Stimulated activated CD8-positive, alpha-beta memory T cell treated with anti-CD3 and anti-CD28 coated beads, Interleukin-12 subunit alpha, Interleukin-12 subunit beta, amount 100 ng/mL, for 24 hours (primary cell): ENCODE measurements around the gene MMP17.

Experiments used
- DNase-seq: peaks from one replicate; pipeline ENCODE4 v3.0.0-alpha.2; 2020; ENCODE audit errors: extremely low read depth

The MMP17 gene

DNA sequence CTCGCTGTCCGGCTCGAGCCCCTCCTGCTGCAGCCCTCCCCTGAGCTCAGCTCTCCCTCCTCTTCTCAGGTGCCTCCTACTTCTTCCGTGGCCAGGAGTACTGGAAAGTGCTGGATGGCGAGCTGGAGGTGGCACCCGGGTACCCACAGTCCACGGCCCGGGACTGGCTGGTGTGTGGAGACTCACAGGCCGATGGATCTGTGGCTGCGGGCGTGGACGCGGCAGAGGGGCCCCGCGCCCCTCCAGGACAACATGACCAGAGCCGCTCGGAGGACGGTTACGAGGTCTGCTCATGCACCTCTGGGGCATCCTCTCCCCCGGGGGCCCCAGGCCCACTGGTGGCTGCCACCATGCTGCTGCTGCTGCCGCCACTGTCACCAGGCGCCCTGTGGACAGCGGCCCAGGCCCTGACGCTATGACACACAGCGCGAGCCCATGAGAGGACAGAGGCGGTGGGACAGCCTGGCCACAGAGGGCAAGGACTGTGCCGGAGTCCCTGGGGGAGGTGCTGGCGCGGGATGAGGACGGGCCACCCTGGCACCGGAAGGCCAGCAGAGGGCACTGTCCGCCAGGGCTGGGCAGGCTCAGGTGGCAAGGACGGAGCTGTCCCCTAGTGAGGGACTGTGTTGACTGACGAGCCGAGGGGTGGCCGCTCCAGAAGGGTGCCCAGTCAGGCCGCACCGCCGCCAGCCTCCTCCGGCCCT, 22.8 kb downstream of the MMP17 start:
- no peak for DNase-seq

DNA sequence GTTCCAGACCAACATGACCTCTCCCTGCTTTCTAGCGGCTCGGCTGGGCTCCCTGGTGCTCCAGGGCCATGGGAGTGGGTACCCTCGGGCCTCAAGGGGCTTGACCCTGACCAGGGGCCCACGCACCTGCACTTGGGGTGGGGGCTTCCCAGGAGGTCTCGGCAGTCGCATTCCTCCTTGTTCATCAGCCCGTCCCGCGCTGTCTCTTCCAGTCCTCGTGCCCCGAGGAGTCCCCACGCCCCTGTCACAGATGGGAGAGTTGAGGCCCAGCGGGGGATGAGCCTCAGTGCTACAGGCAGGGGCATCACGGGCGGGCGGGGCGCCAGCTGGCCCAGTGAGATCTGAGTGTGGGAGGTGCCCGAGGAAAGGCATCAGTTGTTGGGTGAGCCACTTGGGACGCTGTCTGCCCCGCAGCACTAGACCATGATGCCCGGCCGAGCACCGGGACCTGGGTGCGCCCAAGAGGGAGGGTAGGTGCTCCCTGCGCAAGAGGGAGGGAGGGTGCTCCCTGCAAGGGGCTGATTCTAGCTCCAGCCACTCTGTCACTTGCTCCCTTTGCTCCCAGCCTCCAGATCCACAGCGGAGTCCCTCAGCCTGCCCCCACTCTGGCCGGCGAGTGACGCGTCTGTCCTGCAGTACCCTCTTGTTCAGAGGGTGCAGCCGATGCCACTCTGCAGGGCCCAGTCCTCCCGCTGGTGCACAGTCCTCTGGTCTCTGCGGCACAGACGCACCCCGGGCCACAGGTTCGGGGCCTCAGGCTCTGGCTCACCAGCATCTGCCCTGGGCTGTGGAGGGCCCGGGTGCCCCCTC, 23.8 kb downstream of the MMP17 start:
- DNase-seq = no peak

GRCh38 chr12:131852551-131853299, 24.5 kb downstream of the MMP17 start:
- DNase-seq = no peak

DNA sequence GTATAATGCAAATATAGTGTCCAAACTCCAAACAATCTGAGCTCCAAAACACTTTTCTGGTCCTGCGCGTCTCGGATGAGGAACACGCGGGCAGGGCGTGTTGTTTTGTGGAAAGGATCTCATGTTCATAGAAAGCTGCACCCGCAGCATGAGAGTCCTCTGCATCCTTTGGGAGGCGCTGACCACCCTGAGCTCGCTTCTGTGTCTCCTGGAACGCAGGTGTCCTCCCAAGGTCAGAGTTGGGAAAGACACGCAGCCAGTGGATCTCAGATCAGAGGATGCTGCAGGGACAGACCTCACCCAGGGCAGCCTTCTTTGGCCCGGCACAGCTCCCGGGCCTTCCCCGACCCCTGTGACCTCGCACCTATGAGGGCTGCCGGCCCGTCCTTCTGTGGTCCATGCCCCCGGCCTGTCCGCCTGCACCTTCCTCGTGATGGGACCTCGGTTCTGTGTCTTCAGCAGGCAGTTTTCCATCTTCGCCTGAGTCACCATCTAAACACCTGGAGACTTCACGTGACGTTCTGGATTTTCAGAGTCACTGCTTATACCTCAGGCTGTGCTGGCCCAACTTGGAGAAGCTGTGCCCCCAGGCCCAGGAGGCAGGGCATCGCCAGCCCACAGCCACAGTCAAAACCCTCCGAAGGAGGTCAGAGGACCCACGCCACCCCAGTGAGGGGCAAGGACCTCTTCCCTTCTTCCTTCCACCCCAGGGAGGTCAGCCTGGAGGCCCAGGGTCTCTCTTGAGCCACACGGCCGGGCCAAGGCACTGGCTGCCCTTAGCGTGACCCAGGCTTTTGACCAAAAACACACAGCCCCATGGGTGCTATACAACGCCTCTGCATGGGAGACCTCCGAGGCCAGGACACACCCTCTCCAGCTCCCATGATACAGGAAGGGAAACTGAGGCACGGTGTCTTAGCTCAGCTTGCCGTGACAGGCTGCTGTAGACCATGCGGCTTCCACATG, 25.9 kb downstream of the MMP17 start:
- no peak for DNase-seq

GRCh38 chr12:131854861-131855476, 26.8 kb downstream of the MMP17 start:
- no peak for DNase-seq

- no peak for DNase-seq
Measured at GRCh38 chr12:131855521-131856142, 27.4 kb downstream of the MMP17 start.

GRCh38 chr12:131856366-131857097, 28.3 kb downstream of the MMP17 start:
- no peak for DNase-seq

DNA sequence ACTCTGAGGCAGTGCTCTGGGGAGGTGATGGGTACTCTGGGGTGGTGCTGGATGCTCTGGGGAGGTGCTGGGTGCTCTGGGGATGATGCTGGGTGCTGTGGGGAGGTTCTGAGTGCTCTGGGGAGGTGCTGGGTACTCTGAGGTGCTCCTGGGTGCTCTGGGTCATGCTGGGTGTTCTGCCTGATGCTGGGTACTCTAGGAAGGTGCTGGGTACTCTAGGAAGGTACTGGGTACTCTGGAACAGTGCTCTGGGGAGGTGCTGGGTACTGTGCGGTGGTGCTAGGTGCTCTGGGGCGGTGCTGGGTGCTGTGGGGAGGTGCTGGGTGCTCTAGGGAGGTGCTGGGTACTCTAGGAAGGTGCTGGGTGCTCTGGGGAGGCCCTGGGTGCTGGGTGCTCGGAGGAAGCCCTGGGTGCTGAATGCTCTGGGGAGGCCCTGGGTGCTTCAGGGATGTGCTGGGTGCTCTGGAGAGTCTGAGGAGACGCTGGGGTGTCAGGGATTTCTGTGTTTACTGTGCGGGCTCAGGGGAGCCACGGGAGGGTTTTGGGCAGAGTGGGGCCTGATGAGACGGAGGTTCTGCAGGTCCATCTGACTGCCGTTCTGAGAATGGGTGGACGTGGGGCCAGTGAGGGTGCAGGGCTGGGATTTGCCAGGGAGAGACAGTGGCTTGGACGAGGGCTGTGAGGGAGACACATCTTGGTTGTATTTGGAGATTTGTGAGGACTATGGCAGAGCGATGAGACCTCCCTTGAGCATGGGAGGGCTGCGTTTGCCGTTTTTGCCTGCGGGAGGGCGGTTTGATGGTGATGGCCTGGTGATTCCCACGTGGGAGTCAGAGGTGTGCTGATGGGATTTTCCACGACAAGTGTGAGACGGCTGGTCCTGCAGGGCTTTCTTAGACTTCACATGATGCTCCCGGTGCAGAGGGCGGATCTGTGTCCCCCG, 30.0 kb downstream of the MMP17 start:
- DNase-seq = no peak

- DNase-seq = no peak
Measured at GRCh38 chr12:131860472-131861260, 32.5 kb downstream of the MMP17 start.

- DNase-seq = no peak
Measured at GRCh38 chr12:131861261-131862083, 33.3 kb downstream of the MMP17 start.

GRCh38 chr12:131862084-131862441, 33.9 kb downstream of the MMP17 start:
- DNase-seq = no peak

DNA sequence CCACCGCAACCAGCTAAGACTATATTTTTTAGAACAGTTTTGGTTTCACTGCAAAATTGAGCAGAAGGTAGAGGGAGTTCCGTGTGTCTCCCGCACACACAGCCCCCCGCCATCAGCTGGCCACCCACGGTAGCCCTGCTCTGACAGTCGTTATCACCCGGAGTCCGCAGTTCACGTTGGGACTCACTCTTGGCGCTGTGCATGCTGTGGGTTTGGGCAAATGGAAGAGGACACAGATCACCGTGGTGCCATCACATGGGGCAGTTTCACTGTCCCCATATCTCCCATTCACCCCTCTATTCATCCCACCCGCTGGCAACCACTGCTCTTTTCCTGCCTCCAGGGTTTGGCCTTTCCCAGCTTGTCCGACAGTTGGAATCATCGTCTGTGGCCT, 34.4 kb downstream of the MMP17 start:
- no peak for DNase-seq

DNA sequence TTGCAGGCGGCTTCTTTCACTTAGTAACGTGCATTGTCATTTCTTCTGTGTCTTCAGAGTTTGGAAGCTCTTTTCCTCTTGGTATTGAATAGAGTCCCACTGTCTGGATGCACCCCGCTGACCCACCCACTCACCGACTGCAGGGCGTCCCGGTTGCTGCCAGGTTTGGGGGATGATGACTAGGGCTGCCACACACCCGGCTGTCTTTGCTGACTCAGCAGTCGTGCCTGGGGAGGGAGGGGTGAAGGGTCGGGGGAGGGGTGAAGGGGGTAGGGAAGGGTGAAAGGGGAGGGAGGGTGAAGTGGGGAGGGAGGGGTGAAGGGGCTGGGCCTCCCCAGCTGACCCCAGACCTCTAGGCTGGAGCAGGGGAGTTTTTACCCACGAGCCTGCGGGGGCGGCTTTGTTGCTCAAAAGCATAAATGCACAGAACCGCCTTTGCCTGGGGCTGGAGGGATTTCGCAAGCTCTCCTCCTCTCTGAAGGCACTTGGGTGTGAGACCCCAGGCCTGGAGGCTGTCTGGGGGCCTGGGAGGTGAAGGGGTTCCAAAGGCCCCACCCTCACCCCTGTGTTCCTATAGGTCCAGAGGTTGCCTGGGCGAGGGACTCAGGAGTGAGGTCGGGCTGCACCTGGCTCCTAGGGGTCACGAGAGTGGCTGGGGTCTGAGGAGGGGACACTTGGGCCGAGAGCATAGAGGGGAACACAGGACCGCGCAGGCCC, 35.0 kb downstream of the MMP17 start:
- no peak for DNase-seq

GRCh38 chr12:131863711-131864396, 35.7 kb downstream of the MMP17 start:
- DNase-seq = no peak

DNA sequence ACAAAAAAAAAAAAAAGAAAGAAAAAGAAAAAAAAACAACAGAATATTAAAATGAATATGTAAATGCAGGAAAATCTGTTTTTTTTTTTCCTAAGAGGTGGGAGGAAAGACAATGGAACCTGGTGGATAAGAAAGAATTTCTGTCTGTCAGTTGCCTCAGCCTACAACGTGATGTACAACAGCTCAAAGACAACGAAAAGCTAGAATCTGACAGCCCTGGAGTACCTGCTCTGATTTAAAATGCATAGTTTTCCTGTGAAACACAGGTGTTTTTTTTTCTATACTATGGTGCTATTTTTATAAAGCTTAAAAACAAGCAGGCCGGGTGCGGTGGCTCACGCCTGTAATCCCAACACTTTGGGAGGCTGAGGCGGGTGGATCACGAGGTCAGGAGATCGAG, 36.3 kb downstream of the MMP17 start:
- DNase-seq = no peak
